Activated naive CD8-positive, alpha-beta T cell treated with anti-CD3 and anti-CD28 coated beads, Interleukin-2, amount 10 ng/mL, durations not matched to agents 7 days and 5 days (primary cell): ENCODE measurements around the gene CCN6. TPM values are rescaled to one million over a fixed set of nuclear protein-coding genes. Genes with fewer than 3 reads are reported as not detected.
"Not testable (repeated sequence)": the region's sequence is repeated elsewhere in the genome, so short reads cannot be mapped to it uniquely, and the experiment has no call there.

ENCODE experiments used
- ATAC-seq: fragments of 150-1000 bp; cut with Tn5 transposase; one replicate; pipeline ENCODE4 v1.10.0; 2021; ENCODE audit warnings: low read depth, moderate library complexity
- POLR2A ChIA-PET: fragments of 350-600 bp; sonication (Branson Sonifier 250); formaldehyde crosslinking; loops from one replicate; lab custom pipeline; 2021; ENCODE audit warnings: antibody characterized with exemption; lab: Charles Lee
- DNase-seq: peaks from one replicate; pipeline ENCODE4 v3.0.0; 2021
- H3K27ac Mint-ChIP-seq: one replicate; pipeline ENCODE4 v1.8.0; 2022; ENCODE audit warnings: mild to moderate bottlenecking, mixed read lengths
- H3K27me3 Mint-ChIP-seq: one replicate; pipeline ENCODE4 v1.8.0; 2022; ENCODE audit warnings: mild to moderate bottlenecking, moderate library complexity, mixed read lengths
- H3K36me3 Mint-ChIP-seq: one replicate; pipeline ENCODE4 v1.8.0; 2021; ENCODE audit warnings: mild to moderate bottlenecking, mixed read lengths
- H3K4me1 Mint-ChIP-seq: one replicate; pipeline ENCODE4 v1.8.0; 2021; ENCODE audit warnings: mixed read lengths
- H3K4me3 Mint-ChIP-seq: one replicate; pipeline ENCODE4 v1.8.0; 2022; ENCODE audit warnings: mild to moderate bottlenecking, moderate library complexity, mixed read lengths
- H3K9me3 Mint-ChIP-seq: one replicate; pipeline ENCODE4 v1.8.0; 2021; ENCODE audit warnings: mixed read lengths
- total RNA-seq, 2 experiments: library from RNA; stranded (reverse); gene quantifications; one replicate each; pipeline ENCODE4 v1.2.3, GENCODE V29; 2021

Gene CCN6
- total RNA-seq, 2 experiments from 2014 or later, result not detected

DNA sequence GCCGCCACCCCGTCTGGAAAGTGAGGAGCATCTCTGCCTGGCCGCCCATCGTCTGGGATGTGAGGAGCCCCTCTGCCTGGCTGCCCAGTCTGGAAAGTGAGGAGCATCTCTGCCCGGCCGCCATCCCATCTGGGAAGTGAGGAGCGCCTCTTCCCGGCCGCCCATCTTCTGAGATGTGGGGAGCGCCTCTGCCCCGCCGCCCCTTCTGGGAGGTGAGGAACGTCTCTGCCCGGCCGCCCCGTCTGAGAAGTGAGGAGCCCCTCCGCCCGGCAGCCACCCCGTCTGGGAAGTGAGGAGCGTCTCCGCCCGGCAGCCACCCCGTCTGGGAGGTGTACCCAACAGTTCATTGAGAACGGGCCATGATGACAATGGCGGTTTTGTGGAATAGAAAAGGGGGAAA, 6.4 kb upstream of the CCN6 start:
- H3K27me3 Mint-ChIP-seq, ATAC-seq, POLR2A ChIA-PET, H3K9me3 Mint-ChIP-seq, H3K4me3 Mint-ChIP-seq, H3K36me3 Mint-ChIP-seq, DNase-seq, H3K4me1 Mint-ChIP-seq, H3K27ac Mint-ChIP-seq: not testable (repeated sequence)

GRCh38 chr6:112049026-112049799, 4.7 kb upstream of the CCN6 start:
- DNase-seq, result no peak
- no peak overlapping the region for H3K27ac Mint-ChIP-seq
- no peak overlapping the region for H3K4me3 Mint-ChIP-seq
- no peaks in the 10 kb centered on the region for H3K9me3 Mint-ChIP-seq
- H3K4me1 Mint-ChIP-seq, result peaks cover 2% of the 10 kb centered on the region
- no peak for ATAC-seq
- H3K27me3 Mint-ChIP-seq, result no peaks in the 10 kb centered on the region
- POLR2A ChIA-PET, result no interaction called here
- H3K36me3 Mint-ChIP-seq, result no peaks in the 10 kb centered on the region

GRCh38 chr6:112049996-112050395, 3.9 kb upstream of the CCN6 start:
- H3K36me3 Mint-ChIP-seq, result no peaks in the 10 kb centered on the region
- no peak overlapping the region for H3K4me3 Mint-ChIP-seq
- POLR2A ChIA-PET, result no interaction called here
- H3K9me3 Mint-ChIP-seq, result no peaks in the 10 kb centered on the region
- H3K4me1 Mint-ChIP-seq, result peaks cover 2% of the 10 kb centered on the region
- DNase-seq (no peak), ATAC-seq (no peak)
- H3K27me3 Mint-ChIP-seq, result peaks cover 2% of the 10 kb centered on the region
- no peak overlapping the region for H3K27ac Mint-ChIP-seq

DNA sequence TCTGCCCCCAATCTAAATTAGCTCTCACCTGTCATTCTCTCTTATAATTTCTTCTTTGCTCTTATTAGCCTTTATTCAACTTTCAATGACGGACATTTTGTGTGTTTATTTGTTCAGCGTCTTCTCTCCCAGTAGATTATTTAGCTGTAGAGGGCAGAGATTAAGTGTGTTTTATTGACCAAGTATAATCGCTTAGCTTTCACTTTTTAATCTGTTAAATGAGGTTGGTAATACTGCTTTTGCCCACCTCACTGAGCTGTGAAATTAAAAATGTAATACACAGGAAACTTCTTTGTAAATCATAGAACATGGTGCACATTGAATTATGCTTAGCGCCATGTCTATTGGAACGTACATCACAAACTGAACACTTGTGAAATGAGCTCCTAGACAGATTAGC, 3.5 kb upstream of the CCN6 start:
- Mint-ChIP-seq H3K4me3 (no peak overlapping the region), H3K9me3 (no peaks in the 10 kb centered on the region), H3K4me1 (peaks cover 2% of the 10 kb centered on the region), H3K27ac (no peak overlapping the region), H3K36me3 (no peaks in the 10 kb centered on the region), H3K27me3 (peaks cover 4% of the 10 kb centered on the region)
- DNase-seq (no peak), ATAC-seq (no peak)
- POLR2A ChIA-PET, result no interaction called here

- POLR2A ChIA-PET, ATAC-seq, H3K36me3 Mint-ChIP-seq, H3K9me3 Mint-ChIP-seq, H3K4me3 Mint-ChIP-seq, H3K27ac Mint-ChIP-seq, H3K4me1 Mint-ChIP-seq, H3K27me3 Mint-ChIP-seq, DNase-seq: not testable (repeated sequence)
Observed at GRCh38 chr6:112051251-112051740, 2.6 kb upstream of the CCN6 start.

DNA sequence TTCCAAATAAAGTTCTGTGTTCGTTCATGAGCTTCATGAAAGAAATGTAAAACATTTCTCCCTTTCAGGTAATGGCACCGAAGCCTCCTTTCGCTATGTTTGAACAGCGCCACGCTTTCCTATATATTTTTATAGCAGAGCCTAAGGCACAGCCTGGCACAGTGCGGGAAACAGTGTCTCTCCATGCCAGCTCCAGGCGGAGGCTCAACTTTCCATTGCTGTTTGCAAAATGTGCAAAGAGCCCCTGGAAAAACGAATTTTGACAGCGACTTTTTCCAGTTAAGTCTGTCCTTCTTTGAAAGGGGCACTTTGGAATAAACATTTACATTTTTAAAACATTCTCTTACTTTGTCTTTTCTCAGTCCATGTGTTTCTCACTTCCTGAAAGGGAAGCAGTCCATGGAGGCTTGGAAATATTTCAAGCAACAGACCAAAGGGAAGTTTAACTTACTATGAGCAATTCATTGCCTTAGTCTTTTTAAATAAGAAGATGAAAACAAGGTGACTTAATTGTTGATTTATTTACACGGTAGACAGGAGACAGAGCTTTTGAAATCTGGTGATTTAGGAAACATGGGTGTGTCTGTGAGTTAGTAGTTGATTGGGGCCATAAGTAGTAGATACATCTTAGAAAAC, 769 bp downstream of the CCN6 start:
- Mint-ChIP-seq H3K9me3 (no peaks in the 10 kb centered on the region), H3K27ac (no peak overlapping the region), H3K4me3 (no peak overlapping the region), H3K36me3 (no peaks in the 10 kb centered on the region), H3K27me3 (peaks cover 6% of the 10 kb centered on the region), H3K4me1 (no peaks in the 10 kb centered on the region)
- no peak for DNase-seq
- ATAC-seq, result no peak
- POLR2A ChIA-PET, result no interaction called here

DNA sequence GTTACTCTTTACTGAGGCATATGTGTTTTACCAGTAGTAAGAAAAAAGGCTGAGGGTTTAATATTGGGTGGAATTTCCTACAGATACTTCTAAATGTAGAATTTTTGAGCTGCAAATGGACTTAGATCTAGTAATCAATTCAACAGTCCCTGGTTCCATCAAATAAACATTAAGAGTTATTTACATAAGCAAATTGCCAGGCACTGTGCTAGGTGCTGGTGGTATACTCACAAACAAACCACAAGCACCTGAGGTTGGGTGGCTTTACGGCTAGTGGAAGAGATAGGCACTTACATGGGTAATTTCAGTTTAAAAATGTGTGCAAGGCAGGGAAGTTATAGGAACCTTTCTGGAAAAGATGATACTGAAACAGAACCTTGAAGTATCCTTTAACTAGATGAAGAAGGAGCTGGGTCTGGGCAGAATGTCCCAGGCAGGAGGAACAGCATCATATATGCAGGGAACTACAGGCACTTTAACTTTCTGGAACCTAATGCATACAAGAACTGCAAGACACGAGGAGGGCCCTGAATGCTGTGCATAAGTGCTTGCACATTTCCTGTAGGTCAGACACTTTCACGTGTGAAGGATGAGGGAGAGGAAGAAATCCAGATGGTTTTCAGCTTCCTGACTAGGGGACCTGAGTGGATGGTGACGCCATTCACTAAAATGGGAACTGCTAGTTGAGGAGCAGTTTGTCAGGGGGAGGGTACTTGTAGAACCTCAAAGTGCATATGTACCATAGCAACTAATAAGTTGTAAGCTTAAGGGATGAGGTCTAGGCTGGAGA, 4.5 kb downstream of the CCN6 start:
- ATAC-seq (no peak), DNase-seq (no peak)
- Mint-ChIP-seq H3K4me1 (no peaks in the 10 kb centered on the region), H3K9me3 (no peaks in the 10 kb centered on the region), H3K27me3 (peaks cover 6% of the 10 kb centered on the region), H3K4me3 (no peak overlapping the region), H3K27ac (no peak overlapping the region), H3K36me3 (no peaks in the 10 kb centered on the region)
- POLR2A ChIA-PET, result no interaction called here

DNA sequence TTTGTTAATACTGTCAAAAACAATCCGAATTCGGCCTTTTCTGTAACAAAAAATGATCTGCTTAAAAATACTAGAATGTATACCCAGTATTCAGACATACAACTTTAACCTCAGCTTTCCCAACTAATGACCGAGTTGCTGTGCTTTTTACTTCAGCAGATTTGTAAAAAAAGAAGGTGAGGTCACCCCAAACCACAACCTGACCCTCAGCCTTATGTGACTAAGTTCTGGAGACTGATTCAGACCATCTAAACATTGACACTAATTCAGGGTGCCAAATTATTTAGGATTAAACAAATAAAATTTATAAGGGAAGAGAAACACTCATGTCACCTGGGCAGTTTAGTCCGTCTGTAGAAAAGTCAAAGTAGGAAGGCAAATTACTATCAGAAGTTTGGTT, 7.7 kb downstream of the CCN6 start:
- peaks cover 1% of the 10 kb centered on the region for H3K4me1 Mint-ChIP-seq
- DNase-seq (no peak), ATAC-seq (no peak)
- POLR2A ChIA-PET, result no interaction called here
- no peak overlapping the region for H3K4me3 Mint-ChIP-seq
- no peaks in the 10 kb centered on the region for H3K9me3 Mint-ChIP-seq
- H3K27ac Mint-ChIP-seq, result no peak overlapping the region
- H3K36me3 Mint-ChIP-seq, result no peaks in the 10 kb centered on the region
- H3K27me3 Mint-ChIP-seq, result no peaks in the 10 kb centered on the region

- H3K4me1 Mint-ChIP-seq, result peaks cover 1% of the 10 kb centered on the region
- no peaks in the 10 kb centered on the region for H3K36me3 Mint-ChIP-seq
- no peak overlapping the region for H3K27ac Mint-ChIP-seq
- H3K27me3 Mint-ChIP-seq, result no peaks in the 10 kb centered on the region
- ATAC-seq, result no peak
- POLR2A ChIA-PET, result no interaction called here
- no peaks in the 10 kb centered on the region for H3K9me3 Mint-ChIP-seq
- H3K4me3 Mint-ChIP-seq, result no peak overlapping the region
- DNase-seq, result no peak
Observed at GRCh38 chr6:112062966-112063365, 9.1 kb downstream of the CCN6 start.

- DNase-seq, result no peak
- H3K9me3 Mint-ChIP-seq, result no peaks in the 10 kb centered on the region
- no peak overlapping the region for H3K27ac Mint-ChIP-seq
- H3K27me3 Mint-ChIP-seq, result no peaks in the 10 kb centered on the region
- H3K4me1 Mint-ChIP-seq, result peaks cover 1% of the 10 kb centered on the region
- H3K4me3 Mint-ChIP-seq, result no peak overlapping the region
- no peaks in the 10 kb centered on the region for H3K36me3 Mint-ChIP-seq
- POLR2A ChIA-PET, result no interaction called here
- no peak for ATAC-seq
Observed at GRCh38 chr6:112065426-112065986, 11.6 kb downstream of the CCN6 start.

DNA sequence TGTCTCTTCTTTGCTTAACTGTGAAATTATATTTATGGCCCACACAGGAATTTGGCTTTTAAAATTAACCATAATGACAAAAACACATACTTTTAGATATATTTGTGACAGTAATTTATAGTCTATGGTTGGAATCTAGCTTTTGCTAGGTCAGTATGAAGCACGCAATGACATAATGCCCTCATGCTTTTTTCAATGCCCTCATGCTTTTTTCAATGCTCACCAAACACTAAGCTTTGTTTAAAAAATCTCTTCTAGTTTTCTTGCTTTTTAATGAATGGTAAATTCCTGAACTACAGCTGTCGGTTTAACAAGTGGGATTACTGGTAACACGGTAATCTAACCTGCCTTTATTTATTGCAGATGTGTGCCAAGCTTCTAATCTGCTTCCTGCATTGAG, 12.7 kb downstream of the CCN6 start:
- Mint-ChIP-seq H3K4me3 (no peak overlapping the region), H3K27me3 (no peaks in the 10 kb centered on the region), H3K27ac (no peak overlapping the region), H3K36me3 (no peaks in the 10 kb centered on the region), H3K9me3 (no peaks in the 10 kb centered on the region), H3K4me1 (peaks cover 1% of the 10 kb centered on the region)
- POLR2A ChIA-PET, result no interaction called here
- DNase-seq (no peak), ATAC-seq (no peak)

GRCh38 chr6:112081569-112081968, 27.7 kb downstream of the CCN6 start:
- Mint-ChIP-seq H3K27ac (no peak overlapping the region), H3K4me3 (no peak overlapping the region), H3K9me3 (no peaks in the 10 kb centered on the region), H3K36me3 (peaks cover 6% of the 10 kb centered on the region), H3K4me1 (peaks cover 3% of the 10 kb centered on the region), H3K27me3 (no peaks in the 10 kb centered on the region)
- ATAC-seq (no peak), DNase-seq (no peak)
- POLR2A ChIA-PET, result no interaction called here

- DNase-seq, result no peak
- Mint-ChIP-seq H3K36me3 (peaks cover 4% of the 10 kb centered on the region), H3K27me3 (peaks cover 16% of the 10 kb centered on the region), H3K4me3 (peak overlapping the region; percentile 9), H3K4me1 (peaks cover 3% of the 10 kb centered on the region), H3K27ac (no peak overlapping the region), H3K9me3 (no peaks in the 10 kb centered on the region)
- ATAC-seq, result no peak
- POLR2A ChIA-PET, result interaction anchor here (0.6 kb wide), 1 partner anchor 826 kb away, joined by 3 read pairs; a partner anchor contains a TSS
Observed at GRCh38 chr6:112085286-112086065, 31.6 kb downstream of the CCN6 start.
